Stimulated activated memory B cell treated with anti-CD40 and anti-IgM and Interleukin-4, amounts not matched to agents 10 μg/mL and 1 μg/mL and 100 μg/mL, for 72 hours (primary cell): ENCODE data around the gene FOXA1.

ENCODE experiments used
- ATAC-seq: fragments of 150-1000 bp; cut with Tn5 transposase; 2 replicates; pipeline ENCODE4 v1.10.0; 2021
- H3K27ac Mint-ChIP-seq: one replicate; pipeline ENCODE4 v1.8.0; 2022; ENCODE audit warnings: mild to moderate bottlenecking, mixed read lengths
- H3K27me3 Mint-ChIP-seq: one replicate; pipeline ENCODE4 v1.8.0; 2022; ENCODE audit warnings: mixed read lengths
- H3K36me3 Mint-ChIP-seq: one replicate; pipeline ENCODE4 v1.8.0; 2022; ENCODE audit warnings: mixed read lengths
- H3K4me1 Mint-ChIP-seq: one replicate; pipeline ENCODE4 v1.8.0; 2022; ENCODE audit warnings: mixed read lengths
- H3K4me3 Mint-ChIP-seq: one replicate; pipeline ENCODE4 v1.8.0; 2022; ENCODE audit warnings: mild to moderate bottlenecking, moderate library complexity, mixed read lengths
- H3K9me3 Mint-ChIP-seq: one replicate; pipeline ENCODE4 v1.8.0; 2022; ENCODE audit warnings: mixed read lengths

FOXA1 gene

DNA sequence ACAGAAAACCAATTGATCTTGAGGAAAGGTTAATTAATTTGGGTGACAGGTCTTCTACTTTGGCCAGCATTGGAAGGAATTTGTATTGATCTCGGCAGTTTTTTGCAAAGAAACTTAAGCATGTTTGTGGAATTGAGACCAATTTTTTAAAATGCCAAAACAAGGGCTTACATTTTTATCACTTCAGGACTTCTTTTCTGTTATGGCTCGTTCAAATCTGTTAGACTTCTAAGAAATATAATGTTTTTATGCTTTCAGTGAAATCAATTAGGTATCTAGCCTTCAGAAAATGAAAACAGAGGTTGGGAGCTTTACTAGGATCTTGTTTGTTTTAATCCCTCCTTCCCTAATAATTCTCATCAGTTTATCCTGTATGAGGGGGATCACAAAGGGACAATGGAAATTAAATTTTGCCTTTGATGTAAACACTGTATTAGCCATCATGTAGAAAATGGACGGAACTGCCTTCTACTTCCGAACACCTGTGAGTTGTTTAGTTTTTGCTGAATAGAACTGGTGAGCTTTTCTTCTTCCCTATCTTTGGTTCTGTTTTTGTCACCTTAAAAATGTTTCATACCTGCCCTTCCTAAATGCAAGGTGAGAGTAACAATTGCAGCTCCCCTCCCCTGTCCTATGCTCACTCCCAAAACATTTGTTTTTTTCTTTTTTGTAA is 7.8 kb downstream of the FOXA1 start:
- Mint-ChIP-seq H3K9me3 (no peaks in the 10 kb centered on the region), H3K27ac (no peak overlapping the region), H3K27me3 (peaks cover 50% of the 10 kb centered on the region), H3K4me3 (no peak overlapping the region), H3K4me1 (no peaks in the 10 kb centered on the region), H3K36me3 (no peaks in the 10 kb centered on the region)
- no peak for ATAC-seq

DNA sequence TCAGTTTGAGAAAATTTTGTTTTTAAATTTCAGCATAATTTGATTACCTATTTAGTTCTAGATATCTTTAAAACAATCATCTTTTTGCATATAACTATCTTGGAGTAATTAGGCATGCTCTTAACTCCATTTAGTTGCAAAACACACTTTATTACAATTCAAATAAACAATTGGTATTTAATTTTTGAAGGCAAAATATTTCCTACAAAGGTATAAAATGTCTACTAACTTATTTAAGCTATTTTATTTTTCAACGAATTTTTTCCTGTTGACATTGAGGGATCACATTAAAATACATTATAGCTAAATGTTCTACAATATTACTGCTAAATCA is 8.3 kb downstream of the FOXA1 start:
- ATAC-seq = no peak
- Mint-ChIP-seq H3K27ac (no peak overlapping the region), H3K4me1 (no peaks in the 10 kb centered on the region), H3K4me3 (no peak overlapping the region), H3K36me3 (no peaks in the 10 kb centered on the region), H3K9me3 (no peaks in the 10 kb centered on the region), H3K27me3 (peaks cover 45% of the 10 kb centered on the region)

DNA sequence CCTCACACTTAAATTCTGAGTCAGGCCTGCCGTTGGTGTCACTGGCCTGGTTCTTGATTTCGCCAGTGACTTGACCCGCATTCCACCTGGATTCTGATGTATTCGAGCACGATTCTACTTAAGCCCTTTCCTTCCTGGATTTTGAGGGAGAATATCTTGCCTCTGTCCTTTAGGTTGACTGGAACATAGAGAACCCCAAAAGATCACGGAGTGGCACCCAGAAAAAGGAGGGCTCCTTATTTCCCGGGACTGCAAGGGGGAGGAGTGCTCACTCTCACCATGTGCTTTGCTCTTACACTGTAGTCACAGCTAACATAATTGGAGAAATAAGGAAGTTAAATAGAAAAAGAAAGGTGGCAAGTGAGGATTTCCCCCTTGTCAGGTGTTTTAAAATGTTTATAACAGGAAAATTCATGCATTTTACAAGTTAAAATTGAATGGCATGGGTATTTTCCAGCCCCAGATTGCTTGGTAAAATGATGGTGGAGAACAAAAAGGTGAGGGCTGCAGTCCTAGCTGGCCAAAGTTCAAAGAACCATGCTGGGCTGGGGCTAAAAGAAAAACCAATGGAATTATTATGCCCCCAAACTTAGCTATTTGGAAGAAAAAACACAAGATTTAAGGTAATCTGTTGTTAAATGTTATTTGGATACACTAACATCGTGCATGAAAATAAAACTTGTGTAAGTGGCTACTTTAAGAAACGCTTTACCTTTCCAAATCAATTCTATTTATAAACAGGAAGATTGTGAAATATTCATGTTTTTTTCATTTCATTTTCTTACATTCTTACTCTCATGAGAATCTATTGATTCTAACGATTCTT is 8.9 kb downstream of the FOXA1 start:
- no peak for ATAC-seq
- Mint-ChIP-seq H3K36me3 (no peaks in the 10 kb centered on the region), H3K4me1 (no peaks in the 10 kb centered on the region), H3K27ac (no peak overlapping the region), H3K9me3 (no peaks in the 10 kb centered on the region), H3K27me3 (peaks cover 39% of the 10 kb centered on the region), H3K4me3 (no peak overlapping the region)

DNA sequence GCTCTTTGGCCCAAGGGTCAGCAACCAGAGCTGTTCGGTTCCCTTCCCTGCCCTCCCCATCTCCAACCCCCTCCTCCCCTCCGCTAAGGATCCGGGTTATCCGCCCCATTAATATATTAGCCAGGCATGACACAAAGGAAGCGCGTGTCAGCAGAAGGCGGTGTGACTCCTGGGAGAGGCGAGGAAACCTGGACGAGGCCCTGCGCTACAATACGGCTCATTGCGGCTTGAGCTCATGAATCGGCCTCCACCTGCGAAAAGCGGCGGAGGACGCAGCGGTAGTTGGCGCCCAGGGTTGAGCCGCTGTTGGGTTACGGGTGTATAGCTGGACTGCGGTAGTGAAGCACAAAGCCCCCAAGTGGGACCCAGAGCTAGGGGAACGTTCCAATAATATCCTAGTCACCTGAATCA is 9.9 kb downstream of the FOXA1 start:
- peaks cover 31% of the 10 kb centered on the region for H3K27me3 Mint-ChIP-seq
- H3K4me3 Mint-ChIP-seq = no peak overlapping the region
- no peak for ATAC-seq
- H3K27ac Mint-ChIP-seq = no peak overlapping the region
- H3K4me1 Mint-ChIP-seq = no peaks in the 10 kb centered on the region
- no peaks in the 10 kb centered on the region for H3K9me3 Mint-ChIP-seq
- H3K36me3 Mint-ChIP-seq = no peaks in the 10 kb centered on the region

DNA sequence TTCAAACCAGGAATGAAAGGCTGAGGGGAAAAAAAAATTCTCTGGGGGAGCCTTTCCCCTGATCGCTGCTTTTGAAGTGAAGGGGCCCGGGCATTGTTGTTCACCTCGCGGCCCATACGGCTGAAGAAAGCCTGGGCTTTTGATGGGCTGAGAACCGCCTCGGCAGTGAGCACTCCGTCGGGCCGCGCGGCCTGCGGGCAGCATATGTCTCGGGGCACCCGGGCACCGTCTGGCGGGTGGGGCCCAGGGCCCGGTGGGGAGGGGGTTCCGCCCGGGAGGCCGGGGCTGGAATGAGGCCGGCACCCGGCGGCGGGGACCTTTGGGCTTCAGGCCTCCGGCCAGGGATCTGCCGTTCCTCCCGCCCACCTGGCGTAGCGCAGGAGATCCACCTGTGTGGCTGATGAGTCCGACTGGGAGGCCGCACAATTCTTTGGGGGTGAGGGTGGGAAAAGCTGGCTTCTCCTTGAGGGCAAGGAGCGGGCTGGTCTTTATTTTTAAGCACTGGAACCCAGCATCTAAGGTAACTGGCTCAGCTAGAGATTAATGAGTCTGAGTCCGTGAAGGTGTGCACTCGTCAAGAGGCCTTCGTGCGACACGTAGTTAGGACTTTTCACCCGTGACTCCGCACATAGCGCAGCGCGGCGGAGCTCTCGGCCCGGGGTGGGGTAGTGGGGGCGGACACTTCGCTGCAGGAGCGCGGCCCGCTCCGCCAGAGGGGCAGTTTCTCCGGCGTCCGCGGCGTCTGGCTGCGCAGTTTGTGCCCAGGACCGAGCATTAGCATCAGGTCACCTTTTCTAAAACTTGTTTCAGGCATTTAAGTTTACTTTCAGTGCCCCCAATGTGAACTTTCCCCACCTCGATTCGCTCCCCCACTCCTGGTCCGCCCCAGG is 10.6 kb downstream of the FOXA1 start:
- Mint-ChIP-seq H3K27me3 (peaks cover 27% of the 10 kb centered on the region), H3K9me3 (no peaks in the 10 kb centered on the region), H3K4me3 (no peak overlapping the region), H3K36me3 (no peaks in the 10 kb centered on the region), H3K4me1 (no peaks in the 10 kb centered on the region), H3K27ac (no peak overlapping the region)
- ATAC-seq = no peak

DNA sequence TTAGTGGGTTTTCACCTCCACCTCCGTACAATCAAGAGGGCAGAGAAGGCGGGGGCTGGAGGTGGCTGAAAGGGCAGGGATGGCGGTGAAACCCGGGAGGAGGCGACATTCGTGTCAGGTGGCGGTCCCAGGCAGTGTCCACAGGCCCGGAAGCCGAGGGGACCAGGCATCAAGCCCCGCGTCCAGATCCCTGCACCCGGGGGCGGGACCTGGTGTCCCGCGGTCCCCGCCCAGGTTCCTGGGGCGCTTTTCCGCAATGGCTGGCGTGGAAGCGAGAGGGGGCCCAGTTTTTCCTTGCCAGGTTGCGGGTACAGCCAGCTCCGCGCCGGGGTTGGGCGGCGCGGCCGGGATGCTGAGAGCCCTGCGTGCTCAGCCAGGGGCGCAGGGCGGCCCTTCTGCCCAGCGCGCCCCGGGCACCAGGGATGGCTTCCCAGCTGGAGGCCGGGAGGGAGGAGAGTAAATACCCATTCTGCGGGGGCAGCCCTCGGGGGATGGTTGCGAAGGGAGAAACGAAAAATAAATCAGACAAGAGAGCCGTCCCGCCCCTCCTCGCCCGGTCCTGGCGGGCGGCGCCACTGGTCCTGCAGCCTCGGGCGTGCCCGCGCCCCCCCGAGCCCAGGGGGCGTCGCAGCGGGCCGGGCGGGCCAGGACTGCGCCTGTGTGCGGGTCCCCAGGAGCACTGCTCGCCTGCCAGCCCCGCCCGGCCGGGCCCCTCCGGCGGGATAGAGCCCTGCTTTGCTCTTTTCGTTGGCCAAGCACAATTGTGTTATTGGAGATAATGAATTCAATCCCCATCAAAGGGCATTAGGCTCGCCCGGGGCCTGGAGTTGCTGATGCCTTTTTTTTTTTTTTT is 11.5 kb downstream of the FOXA1 start:
- no peak for ATAC-seq
- H3K4me3 Mint-ChIP-seq = no peak overlapping the region
- no peaks in the 10 kb centered on the region for H3K4me1 Mint-ChIP-seq
- H3K9me3 Mint-ChIP-seq = no peaks in the 10 kb centered on the region
- H3K27me3 Mint-ChIP-seq = peaks cover 18% of the 10 kb centered on the region
- no peaks in the 10 kb centered on the region for H3K36me3 Mint-ChIP-seq
- H3K27ac Mint-ChIP-seq = no peak overlapping the region

DNA sequence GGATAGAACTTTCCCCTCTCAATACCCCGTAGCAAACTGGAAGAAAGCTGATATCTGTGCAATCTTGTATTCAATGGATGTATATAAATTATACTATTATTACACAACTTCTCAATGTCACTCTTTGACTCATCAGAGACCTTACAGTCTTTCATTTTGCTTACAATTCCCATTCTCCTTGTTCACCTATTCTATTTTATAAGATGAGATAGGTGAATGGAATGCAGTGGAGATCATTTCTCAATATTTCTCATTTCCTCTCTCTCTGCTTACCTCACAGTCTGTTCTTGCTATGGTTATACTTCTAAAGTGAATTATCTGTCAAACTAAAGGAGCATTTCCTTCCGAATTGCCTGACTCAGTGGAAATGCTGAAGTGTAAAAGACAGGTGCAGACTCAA is 14.9 kb downstream of the FOXA1 start:
- H3K9me3 Mint-ChIP-seq = peaks cover 2% of the 10 kb centered on the region
- ATAC-seq = no peak
- H3K4me1 Mint-ChIP-seq = no peaks in the 10 kb centered on the region
- H3K27ac Mint-ChIP-seq = no peak overlapping the region
- H3K36me3 Mint-ChIP-seq = no peaks in the 10 kb centered on the region
- peaks cover 2% of the 10 kb centered on the region for H3K27me3 Mint-ChIP-seq
- no peak overlapping the region for H3K4me3 Mint-ChIP-seq

DNA sequence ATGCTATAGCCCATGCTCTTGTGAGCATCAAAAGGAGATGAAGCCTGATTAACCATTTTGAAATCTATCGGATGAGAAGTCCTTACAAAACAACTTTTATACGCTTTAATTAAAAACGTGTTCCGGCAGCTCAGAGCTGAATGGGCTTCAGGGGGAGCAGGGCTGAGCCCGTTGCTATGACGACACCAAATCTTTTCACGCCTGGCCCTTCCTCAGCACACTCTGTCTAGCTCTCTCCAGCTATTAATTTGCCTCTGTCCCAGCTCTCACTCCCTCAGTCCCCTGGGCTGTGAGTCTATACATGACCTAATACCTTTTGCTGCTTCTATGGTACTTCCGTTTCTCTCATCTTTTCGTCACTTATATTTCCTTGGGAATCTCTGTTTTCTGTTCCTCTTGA is 15.8 kb downstream of the FOXA1 start:
- Mint-ChIP-seq H3K9me3 (peaks cover 3% of the 10 kb centered on the region), H3K4me3 (no peak overlapping the region), H3K27me3 (no peaks in the 10 kb centered on the region), H3K27ac (no peak overlapping the region), H3K36me3 (no peaks in the 10 kb centered on the region), H3K4me1 (no peaks in the 10 kb centered on the region)
- no peak for ATAC-seq

DNA sequence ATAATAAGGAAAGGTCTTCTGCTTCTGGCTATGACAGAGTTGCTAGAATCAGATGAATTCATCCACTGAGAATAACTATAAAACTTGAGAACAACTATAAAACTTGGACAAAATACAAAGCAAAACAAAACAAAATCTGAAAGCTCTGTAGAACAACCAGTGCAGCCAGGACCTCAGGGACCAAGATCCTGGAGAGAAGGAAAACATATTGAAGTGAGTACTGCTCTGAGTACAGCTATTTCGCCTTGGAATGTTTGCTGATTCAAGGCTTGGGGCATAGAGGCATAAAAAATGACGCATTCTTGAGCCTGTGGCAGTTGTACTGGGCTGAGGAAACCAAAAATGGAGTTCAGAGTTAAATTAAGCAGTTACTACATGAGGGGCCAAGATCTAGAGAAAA is 21.7 kb downstream of the FOXA1 start:
- Mint-ChIP-seq H3K27me3 (no peaks in the 10 kb centered on the region), H3K4me3 (no peak overlapping the region), H3K9me3 (peaks cover 5% of the 10 kb centered on the region), H3K36me3 (no peaks in the 10 kb centered on the region), H3K27ac (no peak overlapping the region), H3K4me1 (no peaks in the 10 kb centered on the region)
- no peak for ATAC-seq

DNA sequence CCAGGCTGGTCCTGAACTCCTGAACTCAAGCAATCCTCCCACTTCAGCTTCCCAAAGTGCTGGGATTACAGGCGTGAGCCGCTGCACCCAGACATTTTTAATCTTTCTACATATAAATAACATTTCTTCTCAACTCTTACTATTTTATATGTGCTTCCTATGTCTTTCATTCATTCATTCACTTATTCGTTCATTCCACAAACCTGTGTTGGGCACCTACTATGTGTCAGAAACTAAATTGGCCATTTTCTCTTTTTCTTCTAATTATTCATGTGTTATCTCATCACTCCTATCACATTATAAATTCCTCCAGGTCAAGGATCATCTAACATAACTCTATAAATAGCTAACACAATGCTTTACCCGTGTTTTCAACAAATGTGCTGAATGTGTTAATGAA is 23.7 kb downstream of the FOXA1 start:
- H3K4me3 Mint-ChIP-seq = no peak overlapping the region
- no peak for ATAC-seq

DNA sequence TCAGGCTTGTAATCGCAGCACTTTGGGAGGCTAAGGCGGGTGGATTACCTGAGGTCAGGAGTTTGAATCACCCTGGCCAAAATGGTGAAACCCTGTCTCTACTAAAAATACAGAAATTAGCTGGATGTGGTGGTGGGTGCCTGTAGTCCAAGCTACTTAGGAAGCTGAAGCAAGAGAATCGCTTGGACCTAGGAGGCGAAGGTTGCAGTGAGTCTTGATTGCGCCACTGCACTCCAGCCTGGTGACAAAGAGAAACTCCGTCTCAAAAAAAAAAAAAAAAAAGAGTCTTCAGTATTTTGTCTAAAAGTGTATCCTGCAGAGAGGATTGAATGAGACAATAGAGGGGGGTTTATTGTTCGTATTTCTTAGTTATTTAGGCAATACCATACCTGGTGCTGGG is 25.3 kb downstream of the FOXA1 start:
- Mint-ChIP-seq H3K27ac (no peak overlapping the region), H3K9me3 (peaks cover 3% of the 10 kb centered on the region), H3K36me3 (no peaks in the 10 kb centered on the region), H3K27me3 (no peaks in the 10 kb centered on the region), H3K4me1 (no peaks in the 10 kb centered on the region), H3K4me3 (no peak overlapping the region)
- no peak for ATAC-seq

More for the DNA sequence above, 23.7 kb downstream of the FOXA1 start:
- no peaks in the 10 kb centered on the region for H3K4me1 Mint-ChIP-seq
- H3K36me3 Mint-ChIP-seq = no peaks in the 10 kb centered on the region
- H3K27me3 Mint-ChIP-seq = no peaks in the 10 kb centered on the region
- peaks cover 3% of the 10 kb centered on the region for H3K9me3 Mint-ChIP-seq
- H3K27ac Mint-ChIP-seq = no peak overlapping the region

DNA sequence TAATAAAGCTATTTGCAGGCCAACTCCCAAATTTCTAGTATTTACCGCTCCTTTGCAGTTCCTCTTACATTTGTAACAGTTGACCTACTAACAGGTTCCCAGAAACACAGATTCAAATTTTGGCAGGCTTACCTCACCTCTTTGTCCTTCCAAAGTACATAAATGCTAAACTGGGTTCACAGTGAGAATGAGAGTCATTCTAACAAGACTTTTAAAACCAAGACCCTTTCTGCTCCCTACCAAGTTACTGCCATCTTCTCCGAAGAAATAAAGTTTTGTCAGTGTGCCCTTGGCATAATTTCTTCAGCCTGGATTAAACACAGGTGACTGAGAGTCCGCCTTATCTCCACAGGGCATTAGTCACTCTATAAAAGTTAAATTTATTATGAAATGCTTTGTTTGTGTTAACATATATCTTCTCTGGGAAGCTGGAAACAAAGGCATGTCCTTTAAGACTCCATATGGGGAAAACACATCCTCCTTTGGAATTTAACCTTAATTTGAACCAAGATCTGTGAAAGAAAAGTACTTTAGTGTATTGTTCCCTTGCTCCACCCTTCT is 28.2 kb downstream of the FOXA1 start:
- ATAC-seq = no peak

DNA sequence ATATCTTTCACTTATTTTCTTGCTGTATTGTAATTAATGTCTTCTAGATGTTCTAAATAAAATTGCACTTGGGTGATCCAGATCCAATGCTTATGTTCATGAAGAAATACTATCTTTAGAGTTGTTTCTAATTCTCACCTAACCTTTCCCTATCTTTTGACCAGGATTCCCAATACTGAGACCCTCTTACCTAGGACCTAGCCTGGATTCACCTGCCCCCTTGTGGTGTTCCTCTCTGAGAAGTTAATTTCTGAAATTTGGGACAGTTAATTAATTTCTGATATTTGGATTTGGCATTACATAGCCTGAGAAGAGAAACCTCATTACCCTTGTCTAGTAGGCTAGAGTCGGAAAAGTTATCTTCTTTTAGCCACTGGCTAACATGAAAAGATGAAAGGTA is 29.5 kb downstream of the FOXA1 start:
- no peak for ATAC-seq
- no peaks in the 10 kb centered on the region for H3K27me3 Mint-ChIP-seq
- H3K4me1 Mint-ChIP-seq = no peaks in the 10 kb centered on the region
- no peak overlapping the region for H3K27ac Mint-ChIP-seq
- no peaks in the 10 kb centered on the region for H3K9me3 Mint-ChIP-seq
- no peaks in the 10 kb centered on the region for H3K36me3 Mint-ChIP-seq
- no peak overlapping the region for H3K4me3 Mint-ChIP-seq

More for the DNA sequence above, 28.2 kb downstream of the FOXA1 start:
- Mint-ChIP-seq H3K27ac (no peak overlapping the region), H3K36me3 (no peaks in the 10 kb centered on the region), H3K4me3 (no peak overlapping the region), H3K9me3 (no peaks in the 10 kb centered on the region), H3K4me1 (no peaks in the 10 kb centered on the region), H3K27me3 (no peaks in the 10 kb centered on the region)

DNA sequence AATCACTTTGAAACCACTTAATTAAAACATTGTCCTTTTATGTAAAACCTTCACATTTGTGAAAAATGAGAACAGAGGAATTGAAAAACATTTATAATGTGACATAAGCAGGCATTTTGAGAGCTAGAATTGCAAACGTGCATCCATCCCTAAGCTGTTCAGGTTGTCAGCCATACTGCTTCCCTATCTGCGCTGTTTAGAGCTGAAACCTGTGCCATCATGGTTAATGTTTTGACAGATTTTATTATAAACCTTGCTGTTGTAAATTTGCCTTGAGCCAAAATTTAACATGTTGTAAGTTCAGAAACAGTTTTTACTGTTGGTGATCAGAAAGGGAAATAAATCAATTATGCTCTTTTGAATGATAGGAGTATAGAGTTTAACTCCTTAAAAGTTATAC is 31.9 kb downstream of the FOXA1 start:
- no peak overlapping the region for H3K27ac Mint-ChIP-seq
- H3K27me3 Mint-ChIP-seq = no peaks in the 10 kb centered on the region
- H3K4me1 Mint-ChIP-seq = no peaks in the 10 kb centered on the region
- no peaks in the 10 kb centered on the region for H3K36me3 Mint-ChIP-seq
- no peak overlapping the region for H3K4me3 Mint-ChIP-seq
- no peaks in the 10 kb centered on the region for H3K9me3 Mint-ChIP-seq
- no peak for ATAC-seq
